Measurements from ENCODE around the gene LCE3B.

Gene LCE3B

DNA sequence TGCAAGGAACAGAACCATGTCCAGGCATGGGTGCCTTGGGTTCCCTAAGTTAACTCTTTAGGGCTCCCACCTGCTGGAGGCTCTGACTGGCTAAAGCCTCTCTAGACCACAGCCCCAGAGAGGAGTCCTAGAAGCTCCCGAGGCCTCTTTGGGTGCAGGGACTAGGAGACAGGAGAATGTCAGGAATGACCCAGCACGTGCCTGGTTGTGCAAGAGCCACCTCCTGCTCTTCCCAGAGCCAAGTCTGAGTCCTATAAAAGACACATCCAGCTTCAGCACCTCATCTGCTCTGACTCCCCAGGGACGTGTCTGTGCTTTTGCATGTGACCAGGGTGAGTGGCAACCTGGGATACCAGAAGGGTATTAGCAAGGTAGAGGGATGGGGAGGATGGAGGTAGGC, 49.5 kb downstream of the LCE3B start, which contains the start of gene LCE2D:
Gene LCE2D, plus strand, starts transcription at position 283 of the 400 bp plus-strand sequence. CDS start 726 bp downstream, outside the sequence.
- no peak for DNase-seq

Data from CD4-positive, alpha-beta T cell treated with Interferon alpha-2 for 1 hour (primary cell).